Upper lobe of left lung (tissue), 4 donors: ENCODE results near the gene PSMB7.

Experiments used
- CTCF ChIP-seq, 6 experiments: fragments of 450-650 bp in 4 of 6; fragments of 200-600 bp in 2 of 6; sonication (generic) in 2 of 6; IDR thresholded peaks; one replicate each; pipeline ENCODE4 v1.5.1; 2016 to 2019; ENCODE audit warnings: antibody characterized with exemption in 6 of 6
- EP300 ChIP-seq, 4 donors: sonication (generic); formaldehyde crosslinking; IDR thresholded peaks; one replicate each; pipeline ENCODE4 v1.5.1; 2017; ENCODE audit warnings: antibody characterized with exemption in 4 of 4, control low read depth in 2 of 4
- POLR2A ChIP-seq, 4 donors: fragments of 450-650 bp; IDR thresholded peaks; one replicate each; pipeline ENCODE4 v1.5.1; 2016 to 2017; ENCODE audit warnings: antibody characterized with exemption in 4 of 4, mild to moderate bottlenecking in 2 of 4
- POLR2AphosphoS5 ChIP-seq, 2 donors: sonication (generic); formaldehyde crosslinking; IDR thresholded peaks; one replicate each; pipeline ENCODE4 v1.5.1; 2017; ENCODE audit warnings: antibody characterized with exemption in 2 of 2

- no peak for TF ChIP-seq POLR2AphosphoS5 (IDR thresholded peaks at IDR 0.05)
- no peak for TF ChIP-seq CTCF (IDR thresholded peaks at IDR 0.05)
- no peak for TF ChIP-seq EP300 (IDR thresholded peaks at IDR 0.05)
- TF ChIP-seq POLR2A (IDR thresholded peaks at IDR 0.05), result no peak
Observed at GRCh38 chr9:124303762-124304161, 111.5 kb downstream of the PSMB7 start.
